Mesendoderm (in vitro differentiated cells): ENCODE results near the gene MBL2.

Source experiments
- DNase-seq: peaks from one replicate; pipeline ENCODE4 v3.0.0; 2013
- H2AK5ac ChIP-seq: 2 replicates; pipeline ENCODE4 v1.6.1; 2013; ENCODE audit warnings: low read length, inconsistent platforms
- H2BK120ac ChIP-seq: 2 replicates; pipeline ENCODE4 v1.6.1; 2013; ENCODE audit warnings: low read depth, mild to moderate bottlenecking, low read length, moderate library complexity, mixed read lengths
- H2BK15ac ChIP-seq: replicated peaks from 2 replicates; pipeline ENCODE4 v1.6.1; 2013; ENCODE audit warnings: low read depth, mild to moderate bottlenecking, moderate library complexity
- H2BK5ac ChIP-seq: 2 replicates; pipeline ENCODE4 v1.6.1; 2013; ENCODE audit warnings: low read length, inconsistent platforms
- H3K18ac ChIP-seq: 2 replicates; pipeline ENCODE4 v1.6.1; 2013; ENCODE audit warnings: mild to moderate bottlenecking, low read length, mixed read lengths
- H3K23ac ChIP-seq: one replicate; pipeline ENCODE4 v1.6.1; 2013; ENCODE audit warnings: low read length
- H3K27ac ChIP-seq: 2 replicates; pipeline ENCODE4 v1.5.1; 2013; ENCODE audit warnings: low read depth, mild to moderate bottlenecking, inconsistent platforms, low read length, moderate library complexity
- H3K27me3 ChIP-seq: 2 replicates; pipeline ENCODE4 v1.6.1; 2013; ENCODE audit warnings: low read length, control low read depth, mild to moderate bottlenecking, inconsistent platforms; ENCODE audit not compliant: insufficient read depth, poor library complexity
- H3K36me3 ChIP-seq: 2 replicates; pipeline ENCODE4 v1.6.1; 2013; ENCODE audit warnings: low read length, inconsistent platforms; ENCODE audit not compliant: control insufficient read depth, insufficient read depth
- H3K4ac ChIP-seq: one replicate; pipeline ENCODE4 v1.6.1; 2013; ENCODE audit warnings: low read depth, mild to moderate bottlenecking, low read length, moderate library complexity
- H3K4me1 ChIP-seq: 2 replicates; pipeline ENCODE4 v1.6.1; 2013; ENCODE audit warnings: low read depth, low read length, inconsistent platforms; ENCODE audit not compliant: control insufficient read depth
- H3K4me2 ChIP-seq: 2 replicates; pipeline ENCODE4 v1.6.1; 2013; ENCODE audit warnings: low read length
- H3K4me3 ChIP-seq: 2 replicates; pipeline ENCODE4 v1.5.1; 2013; ENCODE audit warnings: mild to moderate bottlenecking, low read length
- H3K56ac ChIP-seq: one replicate; pipeline ENCODE4 v1.6.1; 2013; ENCODE audit warnings: low read length
- H3K79me1 ChIP-seq: 2 replicates; pipeline ENCODE4 v1.6.1; 2013; ENCODE audit warnings: low read length, inconsistent platforms
- H3K79me2 ChIP-seq: 2 replicates; pipeline ENCODE4 v1.6.1; 2013; ENCODE audit warnings: mild to moderate bottlenecking, low read length; ENCODE audit not compliant: control insufficient read depth, insufficient read depth
- H3K9ac ChIP-seq: 2 replicates; pipeline ENCODE4 v1.6.1; 2013; ENCODE audit warnings: low read length, inconsistent platforms
- H4K5ac ChIP-seq: one replicate; pipeline ENCODE4 v1.6.1; 2013; ENCODE audit warnings: low read length
- H4K8ac ChIP-seq: one replicate; pipeline ENCODE4 v1.6.1; 2013; ENCODE audit warnings: low read depth, mild to moderate bottlenecking, control low read depth, low read length, moderate library complexity
- WGBS: extraction: QIAGEN DNeasy Blood & Tissue Kit; methylation state at CpG from one replicate; pipeline ENCODE4 v1.1.7; 2013; ENCODE audit warnings: low lambda C conversion rate, missing lambda C conversion rate; ENCODE audit not compliant: insufficient coverage; ENCODE audit errors: extremely low coverage; 5-methylcytosine and 5-hydroxymethylcytosine counted together

MBL2 gene

DNA sequence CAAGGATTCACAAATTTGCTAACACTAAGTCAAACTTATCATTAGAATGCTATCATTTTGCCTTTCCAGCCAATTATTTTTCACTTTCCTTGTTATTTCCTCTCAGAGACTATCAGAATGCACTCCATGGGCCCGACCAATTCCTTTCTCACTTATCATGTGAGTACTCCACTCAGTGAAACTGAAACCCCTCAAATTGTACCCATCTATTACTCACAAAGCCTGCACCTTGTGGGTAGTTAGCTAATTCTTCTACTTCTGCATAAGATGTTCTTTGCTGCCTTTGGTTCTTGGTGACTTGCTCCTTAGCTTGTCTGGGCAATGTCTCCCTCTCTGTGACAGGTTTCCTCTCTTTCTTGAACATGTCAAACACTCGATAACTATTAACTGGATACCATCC, 35.2 kb upstream of the MBL2 start:
- Histone ChIP-seq H3K27me3 (no peaks in the 10 kb centered on the region), H3K4ac (no peak overlapping the region), H3K79me2 (no peaks in the 10 kb centered on the region), H2BK120ac (no peak overlapping the region), H3K4me1 (no peaks in the 10 kb centered on the region), H3K27ac (no peak overlapping the region), H3K18ac (no peak overlapping the region), H2AK5ac (no peak overlapping the region), H3K4me2 (no peak overlapping the region), H3K36me3 (no peaks in the 10 kb centered on the region), H3K9ac (no peak overlapping the region), H4K5ac (no peak overlapping the region), H3K79me1 (no peaks in the 10 kb centered on the region), H3K56ac (no peak overlapping the region), H2BK15ac (no peak overlapping the region), H3K23ac (no peak overlapping the region), H3K4me3 (no peak overlapping the region), H4K8ac (no peak overlapping the region), H2BK5ac (no peak overlapping the region)
- WGBS, result no CpG with 5 or more reads among the region's 2 CpGs
- no peak for DNase-seq

DNA sequence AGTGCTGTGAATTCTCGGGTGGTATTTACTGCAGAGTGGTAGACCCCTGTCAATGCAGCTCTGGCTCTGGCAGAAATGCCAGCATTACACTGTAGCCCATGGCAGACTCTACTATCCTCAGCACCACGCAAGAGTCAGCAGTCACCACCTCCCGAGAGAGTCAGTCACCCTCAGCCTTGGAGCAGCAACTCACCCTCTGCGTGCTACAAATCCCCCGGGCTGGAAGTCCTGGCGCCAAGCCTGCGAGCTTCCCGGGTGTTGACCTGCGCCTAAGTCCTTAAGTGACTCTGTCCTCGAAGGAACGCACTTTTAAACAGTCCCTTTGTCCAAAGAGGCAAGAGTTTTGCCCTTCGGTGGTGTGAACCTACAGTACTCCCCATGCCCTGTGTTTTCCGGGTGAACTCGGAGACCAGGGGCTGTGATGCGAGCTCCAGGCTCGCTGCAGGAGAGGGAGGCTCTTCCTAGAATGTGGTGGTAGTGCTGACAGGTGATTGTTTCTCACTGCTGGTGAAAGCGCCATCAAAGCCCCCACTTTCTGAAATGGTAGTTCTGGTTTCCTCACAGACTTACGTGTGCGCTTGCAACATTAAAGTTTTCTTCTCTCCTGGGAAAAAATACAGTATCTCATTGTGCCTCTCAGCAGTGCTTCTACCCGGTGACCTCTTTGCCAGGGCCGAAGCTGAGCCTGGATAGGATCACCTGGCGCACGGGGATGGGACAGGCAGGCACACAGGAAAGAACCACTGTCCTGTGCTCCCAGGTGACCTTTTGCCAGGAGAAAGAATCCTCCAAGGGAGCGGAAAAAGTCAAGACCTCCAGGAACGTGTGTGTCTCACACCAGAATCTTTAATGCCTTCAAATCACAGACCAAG, 33.1 kb upstream of the MBL2 start:
- DNase-seq, result no peak
- Histone ChIP-seq H3K23ac (no peak overlapping the region), H3K79me1 (no peaks in the 10 kb centered on the region), H2BK5ac (no peak overlapping the region), H3K9ac (no peak overlapping the region), H4K8ac (no peak overlapping the region), H3K4ac (no peak overlapping the region), H2BK120ac (no peak overlapping the region), H3K27ac (no peak overlapping the region), H3K36me3 (no peaks in the 10 kb centered on the region), H3K56ac (no peak overlapping the region), H3K4me2 (no peak overlapping the region), H3K27me3 (no peaks in the 10 kb centered on the region), H3K4me3 (no peak overlapping the region), H3K18ac (no peak overlapping the region), H3K4me1 (no peaks in the 10 kb centered on the region), H3K79me2 (no peaks in the 10 kb centered on the region), H4K5ac (no peak overlapping the region), H2AK5ac (no peak overlapping the region), H2BK15ac (no peak overlapping the region)
- WGBS, result no CpG with 5 or more reads among the region's 25 CpGs

DNA sequence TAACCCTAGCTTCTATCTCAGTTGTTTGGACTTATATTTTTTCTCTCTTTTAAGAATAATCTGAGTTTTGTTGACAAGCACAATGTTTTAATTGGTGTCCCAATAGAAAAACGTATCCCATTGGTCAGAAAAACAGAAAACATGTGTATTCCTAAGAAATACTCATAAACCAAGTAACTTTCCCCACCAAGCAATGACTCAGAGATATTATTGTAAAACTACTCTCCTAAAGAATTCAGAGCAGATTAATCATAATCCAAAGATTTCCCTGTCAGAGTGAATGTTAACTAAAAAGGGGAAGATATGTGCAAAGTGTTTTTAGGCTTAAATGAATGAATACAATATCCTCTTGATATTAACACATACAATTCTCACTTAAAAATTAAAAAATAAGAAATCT, 29.4 kb upstream of the MBL2 start:
- no peak overlapping the region for H3K23ac ChIP-seq
- no peak overlapping the region for H3K56ac ChIP-seq
- H3K27ac ChIP-seq, result no peak overlapping the region
- no peaks in the 10 kb centered on the region for H3K79me1 ChIP-seq
- H3K4me3 ChIP-seq, result no peak overlapping the region
- H3K4ac ChIP-seq, result no peak overlapping the region
- H2BK15ac ChIP-seq, result no peak overlapping the region
- no peak overlapping the region for H4K5ac ChIP-seq
- no peak overlapping the region for H2BK120ac ChIP-seq
- no peaks in the 10 kb centered on the region for H3K36me3 ChIP-seq
- no peaks in the 10 kb centered on the region for H3K27me3 ChIP-seq
- no peak for DNase-seq
- WGBS, result no CpG with 5 or more reads among the region's 1 CpG
- H2BK5ac ChIP-seq, result no peak overlapping the region
- no peak overlapping the region for H3K9ac ChIP-seq
- H3K4me2 ChIP-seq, result no peak overlapping the region
- no peaks in the 10 kb centered on the region for H3K4me1 ChIP-seq
- no peak overlapping the region for H2AK5ac ChIP-seq
- H3K18ac ChIP-seq, result no peak overlapping the region
- H3K79me2 ChIP-seq, result no peaks in the 10 kb centered on the region
- no peak overlapping the region for H4K8ac ChIP-seq

DNA sequence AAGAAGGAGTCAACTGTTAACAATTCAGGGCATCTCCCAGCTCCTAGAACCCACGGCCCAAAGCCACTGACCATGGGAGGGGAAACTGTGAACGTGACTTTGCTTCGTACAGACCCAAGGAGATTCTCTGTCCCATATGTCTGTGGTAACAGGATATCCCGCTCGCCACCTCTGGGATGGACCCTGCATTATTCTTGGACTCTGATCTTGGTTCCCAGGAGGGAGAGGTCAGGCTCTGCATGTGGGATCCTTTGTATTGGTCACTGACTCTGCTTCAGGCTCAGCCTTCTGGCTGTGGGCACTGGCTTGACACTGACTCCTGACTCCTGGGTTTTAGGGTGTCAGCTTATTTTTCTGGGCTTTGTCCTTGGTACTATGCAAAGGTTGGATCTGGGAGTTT, 13.5 kb upstream of the MBL2 start:
- DNase-seq, result no peak
- H3K23ac ChIP-seq, result no peak overlapping the region
- no peak overlapping the region for H3K4me2 ChIP-seq

DNA sequence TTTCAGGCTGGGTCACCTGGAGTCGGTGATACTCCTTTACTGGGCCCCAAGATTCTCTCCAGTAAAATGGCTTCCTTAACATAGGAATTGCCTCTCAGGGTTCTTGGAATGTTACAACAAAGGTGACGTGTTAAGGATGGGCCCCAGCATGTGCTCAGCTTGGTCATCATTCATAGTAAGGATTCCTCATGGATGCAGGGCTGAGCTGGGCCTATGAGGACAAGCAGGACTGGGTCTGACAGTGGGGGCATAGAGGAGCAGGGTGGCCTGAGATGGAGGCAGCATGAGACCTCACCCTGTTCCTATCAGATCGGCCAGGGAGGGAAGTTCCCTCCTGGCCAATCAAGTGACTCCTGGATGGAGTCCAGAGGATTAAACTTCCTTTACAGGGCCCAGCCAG, 12.8 kb upstream of the MBL2 start:
- H3K23ac ChIP-seq, result no peak overlapping the region
- H3K27ac ChIP-seq, result no peak overlapping the region
- H2AK5ac ChIP-seq, result no peak overlapping the region
- no peak for DNase-seq
- H3K36me3 ChIP-seq, result no peaks in the 10 kb centered on the region
- no peak overlapping the region for H3K56ac ChIP-seq
- no peak overlapping the region for H3K18ac ChIP-seq
- H3K9ac ChIP-seq, result no peak overlapping the region
- no peak overlapping the region for H3K4ac ChIP-seq
- no CpG with 5 or more reads among the region's 3 CpGs for WGBS
- no peaks in the 10 kb centered on the region for H3K79me2 ChIP-seq
- H2BK5ac ChIP-seq, result no peak overlapping the region
- H3K79me1 ChIP-seq, result no peaks in the 10 kb centered on the region
- H3K4me3 ChIP-seq, result no peak overlapping the region
- no peak overlapping the region for H4K8ac ChIP-seq
- H3K4me1 ChIP-seq, result no peaks in the 10 kb centered on the region
- H3K27me3 ChIP-seq, result no peaks in the 10 kb centered on the region
- H4K5ac ChIP-seq, result no peak overlapping the region
- no peak overlapping the region for H2BK15ac ChIP-seq
- H2BK120ac ChIP-seq, result no peak overlapping the region
- H3K4me2 ChIP-seq, result no peak overlapping the region

More for the DNA sequence above, 13.5 kb upstream of the MBL2 start:
- Histone ChIP-seq H3K56ac (no peak overlapping the region), H3K9ac (no peak overlapping the region), H3K79me1 (no peaks in the 10 kb centered on the region), H3K18ac (no peak overlapping the region), H3K36me3 (no peaks in the 10 kb centered on the region), H3K4me1 (no peaks in the 10 kb centered on the region), H3K4ac (no peak overlapping the region), H3K27ac (no peak overlapping the region), H2BK5ac (no peak overlapping the region), H4K8ac (no peak overlapping the region), H3K27me3 (no peaks in the 10 kb centered on the region), H2BK120ac (no peak overlapping the region), H4K5ac (no peak overlapping the region), H3K4me3 (no peak overlapping the region), H2AK5ac (no peak overlapping the region), H3K79me2 (no peaks in the 10 kb centered on the region), H2BK15ac (no peak overlapping the region)
- WGBS, result no CpG with 5 or more reads among the region's 5 CpGs

DNA sequence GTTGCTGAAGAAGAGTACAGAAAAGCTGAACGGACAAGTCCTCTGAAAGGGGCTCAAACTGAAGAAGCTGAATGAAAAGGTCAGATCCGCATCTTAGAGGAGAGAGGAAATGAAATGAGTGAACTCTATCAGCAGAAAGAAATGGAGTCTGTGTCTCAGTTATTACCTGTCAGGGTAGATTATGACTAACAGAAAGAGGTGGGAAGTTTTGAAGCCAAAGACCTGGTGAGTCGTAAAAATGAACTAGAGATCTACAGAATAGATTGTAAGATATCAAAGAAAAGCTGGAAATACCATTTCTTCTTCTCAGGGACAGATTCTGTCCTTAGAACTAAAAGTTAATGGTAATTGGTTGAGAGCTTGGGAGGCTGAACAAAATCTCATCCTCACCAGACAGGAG, 11.1 kb upstream of the MBL2 start:
- H2BK120ac ChIP-seq, result no peak overlapping the region
- H4K8ac ChIP-seq, result no peak overlapping the region
- WGBS, result no CpG with 5 or more reads among the region's 3 CpGs

More for the DNA sequence above, 11.1 kb upstream of the MBL2 start:
- no peaks in the 10 kb centered on the region for H3K79me1 ChIP-seq
- no peak overlapping the region for H3K27ac ChIP-seq
- no peaks in the 10 kb centered on the region for H3K27me3 ChIP-seq
- no peak overlapping the region for H3K4me3 ChIP-seq
- H3K23ac ChIP-seq, result no peak overlapping the region
- H4K5ac ChIP-seq, result no peak overlapping the region
- H3K18ac ChIP-seq, result no peak overlapping the region
- no peak for DNase-seq
- no peak overlapping the region for H3K56ac ChIP-seq
- H3K79me2 ChIP-seq, result no peaks in the 10 kb centered on the region
- H2BK5ac ChIP-seq, result no peak overlapping the region
- no peak overlapping the region for H2BK15ac ChIP-seq
- no peak overlapping the region for H3K4ac ChIP-seq
- no peak overlapping the region for H2AK5ac ChIP-seq
- no peaks in the 10 kb centered on the region for H3K4me1 ChIP-seq
- H3K9ac ChIP-seq, result no peak overlapping the region
- no peak overlapping the region for H3K4me2 ChIP-seq
- no peaks in the 10 kb centered on the region for H3K36me3 ChIP-seq
